DOHH2 (cell line): ENCODE results near the gene WDR31.

Experiments used
- H3F3A ChIP-seq: fragments of 200-600 bp; sonication (generic), shearing (Covaris generic); 2 replicates; pipeline ENCODE4 v1.6.0; 2016; ENCODE audit warnings: antibody characterized with exemption, mild to moderate bottlenecking; ENCODE audit not compliant: control insufficient read depth, insufficient read depth
- H3K27ac ChIP-seq: fragments of 200-600 bp; sonication (generic); 2 replicates; pipeline ENCODE4 v1.5.1; 2014; ENCODE audit warnings: low read depth, mild to moderate bottlenecking, low read length, moderate library complexity
- H3K27me3 ChIP-seq: fragments of 200-600 bp; sonication (generic); 2 replicates; pipeline ENCODE4 v1.6.1; 2014; ENCODE audit warnings: mild to moderate bottlenecking, low read length, mixed read lengths; ENCODE audit not compliant: control insufficient read depth
- H3K36me3 ChIP-seq: fragments of 200-600 bp; sonication (generic); 2 replicates; pipeline ENCODE4 v1.6.1; 2014; ENCODE audit warnings: mild to moderate bottlenecking, low read length, moderate library complexity, mixed read lengths; ENCODE audit not compliant: control insufficient read depth
- H3K4me1 ChIP-seq: fragments of 200-600 bp; sonication (generic); 2 replicates; pipeline ENCODE4 v1.6.1; 2014; ENCODE audit warnings: mild to moderate bottlenecking, low read length, mixed read lengths; ENCODE audit not compliant: control insufficient read depth
- H3K4me2 ChIP-seq: fragments of 200-600 bp; sonication (generic); 2 replicates; pipeline ENCODE4 v1.6.0; 2014; ENCODE audit warnings: mild to moderate bottlenecking, low read length, moderate library complexity
- H3K4me3 ChIP-seq: fragments of 200-600 bp; sonication (generic); 2 replicates; pipeline ENCODE4 v1.5.1; 2014; ENCODE audit warnings: mild to moderate bottlenecking, low read length, mixed read lengths
- H3K79me2 ChIP-seq: fragments of 200-600 bp; sonication (generic); 2 replicates; pipeline ENCODE4 v1.6.1; 2014; ENCODE audit warnings: mild to moderate bottlenecking, low read length, mixed read lengths; ENCODE audit not compliant: control insufficient read depth
- H3K9me2 ChIP-seq: fragments of 200-600 bp; sonication (generic); replicated peaks from 2 replicates; pipeline ENCODE4 v1.6.1; 2014; ENCODE audit warnings: mild to moderate bottlenecking, low read length, mixed read lengths; ENCODE audit not compliant: control insufficient read depth
- H3K9me3 ChIP-seq: fragments of 200-600 bp; sonication (generic); 2 replicates; pipeline ENCODE4 v1.6.1; 2014; ENCODE audit warnings: antibody characterized with exemption, low read length, mixed read lengths; ENCODE audit not compliant: control insufficient read depth, insufficient read depth
- H4K20me1 ChIP-seq: fragments of 200-600 bp; sonication (generic); 2 replicates; pipeline ENCODE4 v1.6.0; 2014; ENCODE audit warnings: low read depth, mild to moderate bottlenecking, antibody characterized with exemption, low read length, moderate library complexity; ENCODE audit not compliant: control insufficient read depth, insufficient read depth
- EZH2phosphoT487 ChIP-seq: fragments of 200-600 bp; sonication (generic); IDR thresholded peaks from 2 replicates; pipeline ENCODE4 v1.6.1; 2017; ENCODE audit warnings: borderline replicate concordance, mild to moderate bottlenecking, antibody characterized with exemption, low read length, moderate library complexity, mixed read lengths
- TF ChIP-seq, protein P1 (sequence below): fragments of 200-600 bp; sonication (generic); IDR thresholded peaks from one replicate; pipeline ENCODE4 v1.5.1; 2014; ENCODE audit warnings: antibody characterized with exemption, mild to moderate bottlenecking, low read depth, low read length; ENCODE audit not compliant: poor library complexity, severe bottlenecking

The WDR31 gene

DNA sequence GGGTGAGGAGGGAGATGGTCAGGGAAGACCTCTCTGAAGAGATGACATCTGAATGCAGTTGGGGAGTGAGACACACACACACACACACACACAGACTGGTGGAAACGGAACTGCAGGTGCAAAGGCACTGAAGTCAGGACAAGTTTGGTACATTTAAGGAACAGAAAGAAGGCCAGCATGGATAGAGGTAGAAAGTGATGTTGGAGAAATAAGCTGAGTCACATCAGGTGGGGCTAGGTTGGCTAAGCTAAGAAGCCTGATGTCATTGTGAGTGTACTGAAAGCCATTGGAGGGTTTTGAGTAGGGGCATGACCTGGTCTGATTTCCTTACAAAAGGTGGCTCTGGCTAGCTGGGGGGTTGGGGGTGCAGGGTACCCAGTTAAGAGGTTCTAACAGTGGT is 12.3 kb upstream of the WDR31 start:
- H3F3A ChIP-seq = peaks cover 2% of the 10 kb centered on the region; the same call in 1 of the 2 replicates
- no peaks in the 10 kb centered on the region for H4K20me1 ChIP-seq
- no peak overlapping the region for H3K4me2 ChIP-seq
- TF ChIP-seq, protein P1, sequence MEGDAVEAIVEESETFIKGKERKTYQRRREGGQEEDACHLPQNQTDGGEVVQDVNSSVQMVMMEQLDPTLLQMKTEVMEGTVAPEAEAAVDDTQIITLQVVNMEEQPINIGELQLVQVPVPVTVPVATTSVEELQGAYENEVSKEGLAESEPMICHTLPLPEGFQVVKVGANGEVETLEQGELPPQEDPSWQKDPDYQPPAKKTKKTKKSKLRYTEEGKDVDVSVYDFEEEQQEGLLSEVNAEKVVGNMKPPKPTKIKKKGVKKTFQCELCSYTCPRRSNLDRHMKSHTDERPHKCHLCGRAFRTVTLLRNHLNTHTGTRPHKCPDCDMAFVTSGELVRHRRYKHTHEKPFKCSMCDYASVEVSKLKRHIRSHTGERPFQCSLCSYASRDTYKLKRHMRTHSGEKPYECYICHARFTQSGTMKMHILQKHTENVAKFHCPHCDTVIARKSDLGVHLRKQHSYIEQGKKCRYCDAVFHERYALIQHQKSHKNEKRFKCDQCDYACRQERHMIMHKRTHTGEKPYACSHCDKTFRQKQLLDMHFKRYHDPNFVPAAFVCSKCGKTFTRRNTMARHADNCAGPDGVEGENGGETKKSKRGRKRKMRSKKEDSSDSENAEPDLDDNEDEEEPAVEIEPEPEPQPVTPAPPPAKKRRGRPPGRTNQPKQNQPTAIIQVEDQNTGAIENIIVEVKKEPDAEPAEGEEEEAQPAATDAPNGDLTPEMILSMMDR = no peak
- no peak for TF ChIP-seq EZH2phosphoT487
- no peaks in the 10 kb centered on the region for H3K79me2 ChIP-seq
- no peaks in the 10 kb centered on the region for H3K9me2 ChIP-seq
- peaks cover 55% of the 10 kb centered on the region for H3K27me3 ChIP-seq
- H3K4me3 ChIP-seq = no peak overlapping the region
- no peak overlapping the region for H3K27ac ChIP-seq
- no peaks in the 10 kb centered on the region for H3K36me3 ChIP-seq
- no peaks in the 10 kb centered on the region for H3K9me3 ChIP-seq
- peaks cover 20% of the 10 kb centered on the region for H3K4me1 ChIP-seq

DNA sequence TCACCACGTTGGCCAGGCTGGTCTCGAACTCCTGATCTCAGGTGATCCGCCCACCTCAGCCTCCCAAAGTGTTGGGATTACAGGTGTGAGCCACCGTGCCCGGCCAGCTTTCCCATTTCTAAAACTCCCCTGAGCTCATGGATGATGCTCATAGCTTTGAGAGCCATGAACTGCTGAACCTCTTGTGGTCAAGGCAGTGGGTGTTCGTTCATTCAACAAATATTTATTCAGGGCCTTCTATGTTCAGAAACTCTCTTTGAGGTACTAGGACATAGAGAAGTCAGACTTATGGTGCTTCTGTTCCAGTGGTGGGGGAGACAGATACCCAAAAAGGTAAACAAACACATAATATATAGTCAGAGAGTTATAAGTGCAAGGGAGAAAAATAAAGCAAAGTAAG is 11.9 kb upstream of the WDR31 start:
- peaks cover 2% of the 10 kb centered on the region; the same call in 1 of the 2 replicates for H3F3A ChIP-seq

DNA sequence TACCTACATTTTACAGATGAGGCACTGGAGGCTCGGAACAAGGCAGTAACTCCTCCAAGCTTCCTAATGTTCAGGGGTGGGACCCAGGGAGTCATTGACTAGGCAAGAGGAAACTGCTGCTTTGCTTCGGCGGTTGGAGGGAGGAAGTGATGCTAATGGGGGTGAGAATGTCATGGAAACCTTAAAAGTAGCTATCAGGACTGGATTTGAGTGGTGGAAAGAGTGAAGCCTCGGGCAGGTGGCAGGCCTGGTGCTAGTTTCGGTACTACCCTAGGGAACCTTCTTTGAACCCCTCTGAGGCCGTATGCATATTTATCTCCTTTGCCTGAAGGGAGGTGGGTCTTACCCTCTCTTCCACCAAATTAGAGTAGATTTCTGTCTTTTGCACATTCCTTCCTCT is 10.9 kb upstream of the WDR31 start:
- Histone ChIP-seq H3K4me3 (no peak overlapping the region), H3K4me1 (peaks cover 20% of the 10 kb centered on the region), H3K9me2 (no peaks in the 10 kb centered on the region), H3K4me2 (peak overlapping the region; percentile 69), H3K79me2 (no peaks in the 10 kb centered on the region), H3K9me3 (no peaks in the 10 kb centered on the region), H3K36me3 (no peaks in the 10 kb centered on the region), H4K20me1 (no peaks in the 10 kb centered on the region), H3F3A (peaks cover 2% of the 10 kb centered on the region; the same call in 1 of the 2 replicates), H3K27ac (no peak overlapping the region), H3K27me3 (peaks cover 46% of the 10 kb centered on the region)
- no peak for TF ChIP-seq EZH2phosphoT487
- TF ChIP-seq, protein P1 = no peak

More for the DNA sequence above, 11.9 kb upstream of the WDR31 start:
- Histone ChIP-seq H3K4me2 (no peak overlapping the region), H3K4me3 (no peak overlapping the region), H3K79me2 (no peaks in the 10 kb centered on the region), H3K4me1 (peaks cover 20% of the 10 kb centered on the region), H3K9me2 (no peaks in the 10 kb centered on the region), H3K9me3 (no peaks in the 10 kb centered on the region), H3K27me3 (peaks cover 52% of the 10 kb centered on the region), H3K27ac (no peak overlapping the region), H4K20me1 (no peaks in the 10 kb centered on the region), H3K36me3 (no peaks in the 10 kb centered on the region)
- TF ChIP-seq, protein P1 = no peak
